Suprapubic skin (tissue), 4 donors: ENCODE measurements around the gene PDZRN3.
"Not testable (repeated sequence)": the region's sequence is repeated elsewhere in the genome, so short reads cannot be mapped to it uniquely, and the experiment has no call there.

Experiments
- CTCF ChIP-seq, 2 donors: fragments of 200-600 bp in 1 of 2; fragments of 450-650 bp in 1 of 2; sonication (generic) in 1 of 2; IDR thresholded peaks; one replicate each; pipeline ENCODE4 v1.5.1; 2016 to 2019; ENCODE audit warnings: antibody characterized with exemption in 2 of 2, mild to moderate bottlenecking in 1 of 2, moderate library complexity in 1 of 2
- EP300 ChIP-seq: sonication (generic); formaldehyde crosslinking; IDR thresholded peaks from one replicate; pipeline ENCODE4 v1.6.1; 2017; ENCODE audit warnings: antibody characterized with exemption
- POLR2A ChIP-seq, 2 donors: fragments of 450-650 bp; IDR thresholded peaks; one replicate each; pipeline ENCODE4 v1.6.1; 2017; ENCODE audit warnings: antibody characterized with exemption in 2 of 2, mild to moderate bottlenecking in 2 of 2, moderate library complexity in 2 of 2
- POLR2AphosphoS5 ChIP-seq, 3 donors: sonication (generic); formaldehyde crosslinking; IDR thresholded peaks; one replicate each; pipeline ENCODE4 v1.6.1; 2017; ENCODE audit warnings: antibody characterized with exemption in 3 of 3

GRCh38 chr3:73565374-73565773, 59.4 kb downstream of the PDZRN3 start:
- not testable (repeated sequence) for TF ChIP-seq CTCF (IDR thresholded peaks at IDR 0.05); POLR2A (IDR thresholded peaks at IDR 0.05); POLR2AphosphoS5 (IDR thresholded peaks at IDR 0.05); EP300
